MM.1S (cell line): ENCODE results near the gene CYP4A22.

Experiments used
- DNase-seq: peaks from one replicate; pipeline ENCODE4 v3.0.0-alpha.2; 2015
- H2AFZ ChIP-seq: fragments of 300-600 bp; sonication (generic); 2 replicates; pipeline ENCODE4 v1.6.0; 2016; ENCODE audit warnings: antibody characterized with exemption, low read length
- H3F3A ChIP-seq: fragments of 300-600 bp; sonication (generic); 2 replicates; pipeline ENCODE4 v1.6.1; 2016; ENCODE audit warnings: mild to moderate bottlenecking, antibody characterized with exemption, low read length, moderate library complexity, mixed read lengths; ENCODE audit not compliant: insufficient read depth
- H3K27ac ChIP-seq: fragments of 300-600 bp; sonication (generic); 2 replicates; pipeline ENCODE4 v1.5.1; 2016; ENCODE audit warnings: mild to moderate bottlenecking, low read length
- H3K27me3 ChIP-seq: fragments of 300-600 bp; sonication (generic); replicated peaks from 2 replicates; pipeline ENCODE4 v1.6.0; 2016; ENCODE audit warnings: low read length; ENCODE audit not compliant: insufficient read depth
- H3K36me3 ChIP-seq: fragments of 300-600 bp; sonication (generic); replicated peaks from 2 replicates; pipeline ENCODE4 v1.6.1; 2016; ENCODE audit warnings: mild to moderate bottlenecking, low read length, mixed read lengths; ENCODE audit not compliant: insufficient read depth
- H3K4me1 ChIP-seq: fragments of 300-600 bp; sonication (generic); 2 replicates; pipeline ENCODE4 v1.6.1; 2016; ENCODE audit warnings: low read length, mixed read lengths
- H3K4me2 ChIP-seq: fragments of 300-600 bp; sonication (generic); 2 replicates; pipeline ENCODE4 v1.6.0; 2016; ENCODE audit warnings: low read depth, low read length
- H3K4me3 ChIP-seq: fragments of 300-600 bp; sonication (generic); 2 replicates; pipeline ENCODE4 v1.5.1; 2016; ENCODE audit warnings: low read length, mixed read lengths
- H3K79me2 ChIP-seq: fragments of 300-600 bp; sonication (generic); 2 replicates; pipeline ENCODE4 v1.6.1; 2016; ENCODE audit warnings: mixed run types, low read length, mixed read lengths
- H3K9ac ChIP-seq: fragments of 300-600 bp; sonication (generic); 2 replicates; pipeline ENCODE4 v1.6.1; 2016; ENCODE audit warnings: low read length, mixed read lengths
- H3K9me2 ChIP-seq: fragments of 300-600 bp; sonication (generic); replicated peaks from 2 replicates; pipeline ENCODE4 v1.6.1; 2016; ENCODE audit warnings: mild to moderate bottlenecking, low read length, mixed read lengths; ENCODE audit not compliant: insufficient read depth
- H3K9me3 ChIP-seq: fragments of 300-600 bp; sonication (generic); replicated peaks from 2 replicates; pipeline ENCODE4 v1.6.1; 2016; ENCODE audit warnings: mild to moderate bottlenecking, low read length, mixed read lengths; ENCODE audit not compliant: insufficient read depth
- H4K20me1 ChIP-seq: fragments of 300-600 bp; sonication (generic); 2 replicates; pipeline ENCODE4 v1.6.1; 2016; ENCODE audit warnings: mild to moderate bottlenecking, low read length, moderate library complexity, mixed read lengths; ENCODE audit not compliant: insufficient read depth
- EZH2 ChIP-seq: fragments of 300-600 bp; sonication (generic); optimal IDR thresholded peaks from 2 replicates; pipeline ENCODE3; 2017; ENCODE audit warnings: low read depth, mild to moderate bottlenecking, antibody characterized with exemption, low read length, mixed read lengths
- EZH2phosphoT487 ChIP-seq: fragments of 300-600 bp; sonication (generic); IDR thresholded peaks from 2 replicates; pipeline ENCODE4 v1.6.1; 2018; ENCODE audit warnings: antibody characterized with exemption, low read length
- TF ChIP-seq, protein P1 (sequence below): fragments of 300-600 bp; sonication (generic); IDR thresholded peaks from 2 replicates; pipeline ENCODE4 v1.5.1; 2016; ENCODE audit warnings: antibody characterized with exemption, low read length, mixed read lengths

The CYP4A22 gene

DNA sequence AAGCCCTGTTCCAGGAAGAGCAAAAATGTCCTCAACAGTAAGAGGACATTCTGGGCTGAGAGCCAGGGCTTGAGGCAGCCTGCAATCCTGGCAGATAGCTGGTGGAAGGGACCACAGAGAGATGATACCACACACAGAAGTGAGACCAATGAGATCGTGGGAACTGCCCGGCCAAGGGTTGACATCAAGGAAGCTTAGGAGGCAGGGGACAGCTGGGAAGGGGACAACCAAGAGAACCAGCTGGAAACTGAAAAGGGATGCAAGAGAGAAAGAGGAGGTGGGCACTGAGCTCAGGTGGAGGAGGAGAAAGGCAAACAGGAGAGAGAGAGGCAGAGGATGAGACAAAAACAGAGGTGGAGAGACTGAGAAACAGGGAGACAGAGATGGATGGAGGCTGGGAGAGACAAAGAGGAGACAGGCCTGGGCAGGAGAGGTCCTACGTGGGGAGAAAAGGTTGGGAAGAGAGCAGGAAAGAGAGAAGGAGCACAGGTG, 43.4 kb downstream of the CYP4A22 start:
- Histone ChIP-seq H3K9ac (no peak overlapping the region), H3K9me2 (no peaks in the 10 kb centered on the region), H3K9me3 (no peaks in the 10 kb centered on the region), H4K20me1 (no peaks in the 10 kb centered on the region), H3K4me2 (no peak overlapping the region), H2AFZ (no peak overlapping the region), H3K4me3 (no peak overlapping the region), H3K4me1 (no peaks in the 10 kb centered on the region), H3F3A (no peaks in the 10 kb centered on the region), H3K79me2 (no peaks in the 10 kb centered on the region), H3K36me3 (no peaks in the 10 kb centered on the region), H3K27ac (no peak overlapping the region), H3K27me3 (peaks cover 32% of the 10 kb centered on the region; the same call in 1 of the 2 replicates)
- TF ChIP-seq EZH2, result no peak
- TF ChIP-seq EZH2phosphoT487, result no peak
- TF ChIP-seq, protein P1, sequence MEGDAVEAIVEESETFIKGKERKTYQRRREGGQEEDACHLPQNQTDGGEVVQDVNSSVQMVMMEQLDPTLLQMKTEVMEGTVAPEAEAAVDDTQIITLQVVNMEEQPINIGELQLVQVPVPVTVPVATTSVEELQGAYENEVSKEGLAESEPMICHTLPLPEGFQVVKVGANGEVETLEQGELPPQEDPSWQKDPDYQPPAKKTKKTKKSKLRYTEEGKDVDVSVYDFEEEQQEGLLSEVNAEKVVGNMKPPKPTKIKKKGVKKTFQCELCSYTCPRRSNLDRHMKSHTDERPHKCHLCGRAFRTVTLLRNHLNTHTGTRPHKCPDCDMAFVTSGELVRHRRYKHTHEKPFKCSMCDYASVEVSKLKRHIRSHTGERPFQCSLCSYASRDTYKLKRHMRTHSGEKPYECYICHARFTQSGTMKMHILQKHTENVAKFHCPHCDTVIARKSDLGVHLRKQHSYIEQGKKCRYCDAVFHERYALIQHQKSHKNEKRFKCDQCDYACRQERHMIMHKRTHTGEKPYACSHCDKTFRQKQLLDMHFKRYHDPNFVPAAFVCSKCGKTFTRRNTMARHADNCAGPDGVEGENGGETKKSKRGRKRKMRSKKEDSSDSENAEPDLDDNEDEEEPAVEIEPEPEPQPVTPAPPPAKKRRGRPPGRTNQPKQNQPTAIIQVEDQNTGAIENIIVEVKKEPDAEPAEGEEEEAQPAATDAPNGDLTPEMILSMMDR, result no peak
- no peak for DNase-seq

DNA sequence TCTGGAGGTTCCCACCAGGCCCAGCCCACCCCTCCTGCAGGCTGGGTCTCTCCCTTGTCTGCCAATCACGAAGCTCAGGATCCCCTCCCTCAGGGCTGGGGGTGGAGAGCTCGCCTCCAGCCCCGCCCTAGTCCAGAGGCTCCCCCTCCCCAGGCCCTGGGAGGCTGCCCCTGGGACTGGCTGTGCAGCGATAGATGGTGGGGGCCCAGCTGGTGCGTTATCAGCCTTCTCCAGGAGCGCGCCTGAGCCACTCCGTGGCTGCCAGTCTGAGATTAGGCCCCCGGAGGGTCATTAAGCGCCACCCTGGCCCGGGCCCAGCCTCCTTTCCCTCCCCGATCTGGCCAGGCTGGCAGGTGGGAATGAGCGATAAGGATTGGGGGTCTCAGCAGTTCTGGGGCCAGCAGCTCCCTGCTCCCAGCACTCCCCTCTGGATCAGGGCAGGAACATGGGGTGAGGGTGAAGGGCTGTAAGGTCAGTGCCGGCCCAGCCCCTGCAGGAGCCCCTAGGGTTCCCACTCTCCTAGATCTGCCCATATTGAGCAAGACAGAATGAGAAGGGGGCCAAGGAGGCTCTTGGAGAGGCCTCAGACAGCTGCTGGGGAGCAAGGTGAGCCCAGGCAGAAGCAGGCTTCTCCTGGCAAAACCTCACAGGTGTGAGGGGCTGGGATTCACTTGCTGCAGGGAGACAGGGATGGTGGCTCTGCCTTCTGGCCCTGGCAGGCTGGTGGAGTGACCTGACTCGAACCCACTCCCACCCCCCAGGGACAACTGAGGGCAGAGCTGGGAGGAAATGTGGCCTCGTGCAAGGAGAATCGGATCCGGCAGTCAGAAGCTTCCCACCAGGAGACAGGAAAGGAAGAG, 44.1 kb downstream of the CYP4A22 start:
- Histone ChIP-seq H3K27me3 (peaks cover 32% of the 10 kb centered on the region; the same call in 1 of the 2 replicates), H3K4me3 (no peak overlapping the region), H3K4me1 (no peaks in the 10 kb centered on the region), H3K9me2 (no peaks in the 10 kb centered on the region), H3K9ac (no peak overlapping the region), H3K36me3 (no peaks in the 10 kb centered on the region), H2AFZ (no peak overlapping the region), H3F3A (no peaks in the 10 kb centered on the region), H4K20me1 (no peaks in the 10 kb centered on the region), H3K27ac (no peak overlapping the region), H3K9me3 (no peaks in the 10 kb centered on the region), H3K79me2 (no peaks in the 10 kb centered on the region), H3K4me2 (no peak overlapping the region)
- TF ChIP-seq EZH2phosphoT487, result no peak
- no peak for TF ChIP-seq EZH2
- TF ChIP-seq, protein P1, result no peak
- DNase-seq, result no peak

DNA sequence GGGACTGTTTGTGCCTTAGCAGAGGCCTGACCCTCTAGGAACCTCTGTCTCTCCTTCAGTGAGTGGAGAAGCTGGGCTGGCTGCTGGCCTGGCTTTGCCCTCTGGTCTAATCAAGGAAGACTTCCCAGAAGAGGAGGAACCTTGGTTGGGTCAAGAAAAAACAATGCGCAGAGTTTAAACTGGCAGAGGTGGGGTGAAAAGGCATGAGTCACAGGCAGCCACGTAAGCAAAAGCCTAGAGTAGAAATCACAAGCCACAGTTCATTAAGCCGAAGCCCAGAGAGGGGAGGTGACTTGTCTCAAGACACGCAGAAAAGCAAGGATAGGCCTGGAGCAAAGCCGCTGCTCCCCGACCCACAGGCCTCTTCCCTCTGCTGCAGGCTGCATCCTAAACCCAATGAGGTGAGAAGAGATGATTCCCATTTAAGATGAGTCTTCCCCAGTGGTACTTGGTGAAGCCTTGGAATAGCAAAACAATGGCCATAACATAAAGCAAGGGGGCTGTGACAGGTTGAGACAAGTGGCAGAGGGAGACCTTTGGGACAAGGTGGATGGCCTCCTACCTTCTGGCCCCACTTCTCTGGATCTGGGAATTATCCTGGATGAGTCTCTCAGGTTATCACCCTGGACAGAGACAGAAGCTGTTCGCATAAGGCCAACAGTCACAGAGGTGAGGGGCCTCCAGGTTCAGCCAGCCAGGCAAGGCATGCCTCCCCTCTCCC, 44.9 kb downstream of the CYP4A22 start:
- H3K4me3 ChIP-seq, result no peak overlapping the region
- no peaks in the 10 kb centered on the region for H3F3A ChIP-seq
- H4K20me1 ChIP-seq, result no peaks in the 10 kb centered on the region
- no peak overlapping the region for H3K27ac ChIP-seq
- no peaks in the 10 kb centered on the region for H3K4me1 ChIP-seq
- no peak overlapping the region for H2AFZ ChIP-seq
- no peak overlapping the region for H3K4me2 ChIP-seq
- no peaks in the 10 kb centered on the region for H3K36me3 ChIP-seq
- peaks cover 32% of the 10 kb centered on the region; the same call in 1 of the 2 replicates for H3K27me3 ChIP-seq
- H3K79me2 ChIP-seq, result no peaks in the 10 kb centered on the region
- H3K9me2 ChIP-seq, result no peaks in the 10 kb centered on the region
- H3K9me3 ChIP-seq, result no peaks in the 10 kb centered on the region
- H3K9ac ChIP-seq, result no peak overlapping the region
- TF ChIP-seq EZH2 (no peak), EZH2phosphoT487 (no peak)
- TF ChIP-seq, protein P1, result no peak
- DNase-seq, result no peak
